Neural cell (in vitro differentiated cells): Measurements from ENCODE around the gene MTG1. TPM values are rescaled to one million over a fixed set of nuclear protein-coding genes. Genes with fewer than 3 reads are reported as not detected.

ENCODE experiments used
- H2AFZ ChIP-seq: fragments of 200-600, 300-800 bp; sonication (generic), shearing (Covaris generic); 2 replicates; pipeline ENCODE4 v1.6.0; 2014; ENCODE audit warnings: low read depth, mild to moderate bottlenecking, antibody characterized with exemption, low read length, moderate library complexity
- H3F3A ChIP-seq: fragments of 200-600 bp; shearing (Covaris generic); 2 replicates; pipeline ENCODE4 v1.6.1; 2016; ENCODE audit warnings: mild to moderate bottlenecking, moderate library complexity, mixed read lengths, antibody characterized with exemption, low read length; ENCODE audit not compliant: insufficient read depth, poor library complexity, severe bottlenecking
- H3K27ac ChIP-seq: fragments of 200-600, 300-800 bp; sonication (generic), shearing (Covaris generic); 2 replicates; pipeline ENCODE4 v1.5.1; 2014; ENCODE audit warnings: mild to moderate bottlenecking, low read length, moderate library complexity
- H3K27me3 ChIP-seq: fragments of 300-800, 200-600 bp; sonication (generic), shearing (Covaris generic); 2 replicates; pipeline ENCODE4 v1.6.0; 2014; ENCODE audit warnings: mild to moderate bottlenecking, low read depth, low read length, moderate library complexity; ENCODE audit not compliant: insufficient read depth
- H3K36me3 ChIP-seq: fragments of 300-800, 200-600 bp; sonication (generic), shearing (Covaris generic); 2 replicates; pipeline ENCODE4 v1.5.1; 2014; ENCODE audit warnings: mild to moderate bottlenecking, antibody characterized with exemption, low read length, moderate library complexity; ENCODE audit not compliant: insufficient read depth
- H3K4me2 ChIP-seq: fragments of 300-800, 200-600 bp; sonication (generic), shearing (Covaris generic); 2 replicates; pipeline ENCODE4 v1.6.0; 2014; ENCODE audit warnings: mild to moderate bottlenecking, low read length
- H3K4me3 ChIP-seq: fragments of 300-800, 200-600 bp; sonication (generic), shearing (Covaris generic); 2 replicates; pipeline ENCODE4 v1.5.1; 2014; ENCODE audit warnings: mild to moderate bottlenecking, low read length, moderate library complexity
- H3K79me2 ChIP-seq: fragments of 200-600 bp; shearing (Covaris generic); replicated peaks from 2 replicates; pipeline ENCODE4 v1.6.0; 2014; ENCODE audit warnings: mild to moderate bottlenecking, low read length, moderate library complexity; ENCODE audit not compliant: insufficient read depth
- H3K9ac ChIP-seq: fragments of 300-800, 200-600 bp; sonication (generic), shearing (Covaris generic); 2 replicates; pipeline ENCODE4 v1.6.1; 2016; ENCODE audit warnings: mild to moderate bottlenecking, low read length, mixed read lengths
- H3K9me2 ChIP-seq: fragments of 200-600 bp; shearing (Covaris generic); 2 replicates; pipeline ENCODE4 v1.6.1; 2016; ENCODE audit warnings: mild to moderate bottlenecking, low read length, mixed read lengths; ENCODE audit not compliant: insufficient read depth
- H3K9me3 ChIP-seq: fragments of 200-600, 300-800 bp; sonication (generic), shearing (Covaris generic); 2 replicates; pipeline ENCODE4 v1.6.1; 2016; ENCODE audit warnings: mild to moderate bottlenecking, mixed run types, low read length, moderate library complexity, mixed read lengths
- H4K20me1 ChIP-seq: fragments of 200-600 bp; shearing (Covaris generic); 2 replicates; pipeline ENCODE4 v1.6.1; 2016; ENCODE audit warnings: mild to moderate bottlenecking, mixed run types; ENCODE audit not compliant: insufficient read depth
- EP300 ChIP-seq: fragments of 450-650 bp; conservative IDR thresholded peaks from 2 replicates; pipeline ENCODE4 v1.6.1; 2014; ENCODE audit warnings: antibody characterized with exemption, mild to moderate bottlenecking, moderate library complexity; ENCODE audit not compliant: poor library complexity, severe bottlenecking
- EZH2 ChIP-seq: fragments of 200-600, 300-800 bp; shearing (Covaris generic), sonication (generic); IDR thresholded peaks from 2 replicates; pipeline ENCODE4 v1.6.1; 2014; ENCODE audit warnings: antibody characterized with exemption, low read length, borderline replicate concordance, mild to moderate bottlenecking; ENCODE audit not compliant: insufficient read depth, poor library complexity, severe bottlenecking
- MXI1 ChIP-seq: fragments of 450-650 bp; conservative IDR thresholded peaks from 2 replicates; pipeline ENCODE4 v1.6.1; 2014; ENCODE audit warnings: antibody characterized with exemption, mild to moderate bottlenecking; ENCODE audit not compliant: poor library complexity, severe bottlenecking
- POLR2AphosphoS5 ChIP-seq: IDR thresholded peaks from 2 replicates; pipeline ENCODE4 v1.6.1; 2012
- RAD21 ChIP-seq: fragments of 450-650 bp; conservative IDR thresholded peaks from 2 replicates; pipeline ENCODE4 v1.6.1; 2014; ENCODE audit warnings: antibody characterized with exemption, mild to moderate bottlenecking, moderate library complexity
- REST ChIP-seq: IDR thresholded peaks from 2 replicates; pipeline ENCODE4 v1.6.1; 2012; ENCODE audit warnings: borderline replicate concordance
- SMC3 ChIP-seq: fragments of 450-650 bp; conservative IDR thresholded peaks from 2 replicates; pipeline ENCODE4 v1.6.1; 2014; ENCODE audit warnings: antibody characterized with exemption, mild to moderate bottlenecking, moderate library complexity; ENCODE audit not compliant: poor library complexity
- polyA plus RNA-seq: library from polyadenylated mRNA; depleted of rRNA; stranded (reverse); fragments of >200 nt; gene quantifications from 2 replicates; pipeline ENCODE4 v1.2.3, GENCODE V29; 2014
- small RNA-seq, 3 experiments: library from RNA; depleted of rRNA; stranded (forward); fragments of <200 nt; gene quantifications; one replicate each; pipeline ENCODE3, GENCODE V24; 2012

The MTG1 gene
- polyA plus RNA-seq, 1 donor from 2014 or later: 52.3 TPM

- no peaks in the 10 kb centered on the region for H3K36me3 ChIP-seq
- H3K27me3 ChIP-seq: no peaks in the 10 kb centered on the region
- no peak overlapping the region for H3K4me2 ChIP-seq
- H4K20me1 ChIP-seq: no peaks in the 10 kb centered on the region
- no peaks in the 10 kb centered on the region for H3K9me2 ChIP-seq
- TF ChIP-seq RAD21: no peak
- no peak for TF ChIP-seq EP300
- TF ChIP-seq POLR2AphosphoS5: no peak
- no peak for TF ChIP-seq SMC3
- TF ChIP-seq REST: no peak
- no peak for TF ChIP-seq MXI1
- no peak for TF ChIP-seq EZH2
- no peak overlapping the region for H3K27ac ChIP-seq
- H3K79me2 ChIP-seq: no peaks in the 10 kb centered on the region
- no peaks in the 10 kb centered on the region for H3F3A ChIP-seq
- H2AFZ ChIP-seq: no peak overlapping the region
- H3K4me3 ChIP-seq: no peak overlapping the region
- peaks cover 4% of the 10 kb centered on the region for H3K9me3 ChIP-seq
- no peak overlapping the region for H3K9ac ChIP-seq
Measured at GRCh38 chr10:133471300-133472109, 77.5 kb downstream of the MTG1 start.

Small RNA genes lying within 50 kb of the gene (small RNA-seq; reads per million reads assigned to genes)
- 0 reads per million in 3 experiments for gene AL360181.4
- 0 reads per million in 3 experiments for gene BANF1P2
- gene MIR3944: 0 to 0.10 (median 0) reads per million in 3 experiments

Other genes with a start within 250 kb of the MTG1 start
- 4.3 and 11.8 TPM in 2 replicates for gene KNDC1, start 233.9 kb upstream of the MTG1 start, polyA plus RNA-seq
- gene UTF1, start 163.9 kb upstream of the MTG1 start, polyA plus RNA-seq: not detected in 2 replicates
- gene VENTX, start 156.3 kb upstream of the MTG1 start, polyA plus RNA-seq: not detected in 2 replicates
- 6.4 and 7.2 TPM in 2 replicates for gene ADAM8, start 117.3 kb upstream of the MTG1 start, polyA plus RNA-seq
- 34.5 and 63.1 TPM in 2 replicates for gene TUBGCP2, start 85.3 kb upstream of the MTG1 start, polyA plus RNA-seq
- 16.8 and 17.6 TPM in 2 replicates for gene ZNF511, start 85.2 kb upstream of the MTG1 start, polyA plus RNA-seq
- 3.7 and 6.8 TPM in 2 replicates for gene CALY, start 57.3 kb upstream of the MTG1 start, polyA plus RNA-seq
- not detected in 2 replicates for gene PRAP1, start 46.8 kb upstream of the MTG1 start, polyA plus RNA-seq
- not detected in 2 replicates for gene FUOM, start 36.1 kb upstream of the MTG1 start, polyA plus RNA-seq
- 122 and 127 TPM in 2 replicates for gene ECHS1, start 20.8 kb upstream of the MTG1 start, polyA plus RNA-seq
- 2.2 and 3.0 TPM in 2 replicates for gene PAOX, start 14.9 kb upstream of the MTG1 start, polyA plus RNA-seq
- 0.28 and 1.1 TPM in 2 replicates for gene SPRN, start 30.5 kb downstream of the MTG1 start, polyA plus RNA-seq
- gene SCART1, start 59.8 kb downstream of the MTG1 start, polyA plus RNA-seq: 4.3 and 6.1 TPM in 2 replicates
- gene CYP2E1, start 133.2 kb downstream of the MTG1 start, polyA plus RNA-seq: 1.7 and 4.0 TPM in 2 replicates
- gene SYCE1, start 171.4 kb downstream of the MTG1 start, polyA plus RNA-seq: not detected in 2 replicates
- gene FRG2B, start 232.6 kb downstream of the MTG1 start, polyA plus RNA-seq: not detected in 2 replicates